AG09309 (cell line): ENCODE measurements around the gene DACH2.

Experiments
- DNase-seq: peaks from one replicate; pipeline ENCODE4 v3.0.0-alpha.2; 2010; ENCODE audit warnings: low read depth
- H3K4me3 ChIP-seq: 2 replicates; pipeline ENCODE4 v1.5.1; 2011; ENCODE audit warnings: mild to moderate bottlenecking, low read depth, low read length, moderate library complexity; ENCODE audit not compliant: control insufficient read depth
- CTCF ChIP-seq: IDR thresholded peaks from 2 replicates; pipeline ENCODE4 v1.5.1; 2011; ENCODE audit warnings: mild to moderate bottlenecking, low read depth, low read length, inconsistent platforms; ENCODE audit not compliant: insufficient read depth, control insufficient read depth; ENCODE audit errors: missing control alignments

Gene DACH2

GRCh38 chrX:86148024-86148511, at the start of gene DACH2:
DACH2 (plus strand) TSS chrX:86148451.
- no peak for TF ChIP-seq CTCF
- no peak for DNase-seq
- peak within 1 kb of the TSS; percentile 51 for H3K4me3 ChIP-seq

GRCh38 chrX:86102341-86102740, 45.9 kb upstream of the DACH2 start:
- DNase-seq = no peak
- H3K4me3 ChIP-seq = no peak overlapping the region
- TF ChIP-seq CTCF = no peak

GRCh38 chrX:86103061-86103460, 45.2 kb upstream of the DACH2 start:
- TF ChIP-seq CTCF = no peak
- no peak for DNase-seq
- H3K4me3 ChIP-seq = no peak overlapping the region

GRCh38 chrX:86104526-86104925, 43.7 kb upstream of the DACH2 start:
- TF ChIP-seq CTCF = no peak
- H3K4me3 ChIP-seq = no peak overlapping the region
- no peak for DNase-seq

GRCh38 chrX:86121916-86122315, 26.3 kb upstream of the DACH2 start:
- DNase-seq = no peak
- TF ChIP-seq CTCF = no peak
- H3K4me3 ChIP-seq = no peak overlapping the region

DNA sequence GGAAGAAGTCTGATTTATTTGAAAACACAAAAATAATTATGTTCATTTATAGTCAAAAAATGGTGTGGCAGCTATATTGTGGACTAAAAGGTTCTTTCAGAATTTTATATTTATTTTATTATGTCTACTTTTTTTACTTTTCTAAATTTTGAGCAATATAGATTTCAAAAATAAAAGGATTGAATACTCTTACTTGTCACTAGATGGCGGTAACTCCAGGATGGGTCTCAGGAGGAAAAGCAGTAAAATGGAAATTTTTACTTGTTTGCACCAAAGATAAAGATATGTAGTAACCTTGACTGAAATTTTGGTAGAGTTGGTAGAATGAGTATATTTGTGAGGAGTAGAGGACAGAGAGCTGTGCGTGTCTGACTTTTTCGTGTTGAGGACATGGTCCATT, 14.5 kb upstream of the DACH2 start:
- DNase-seq = no peak
- no peak overlapping the region for H3K4me3 ChIP-seq
- TF ChIP-seq CTCF = peak; percentile 57

DNA sequence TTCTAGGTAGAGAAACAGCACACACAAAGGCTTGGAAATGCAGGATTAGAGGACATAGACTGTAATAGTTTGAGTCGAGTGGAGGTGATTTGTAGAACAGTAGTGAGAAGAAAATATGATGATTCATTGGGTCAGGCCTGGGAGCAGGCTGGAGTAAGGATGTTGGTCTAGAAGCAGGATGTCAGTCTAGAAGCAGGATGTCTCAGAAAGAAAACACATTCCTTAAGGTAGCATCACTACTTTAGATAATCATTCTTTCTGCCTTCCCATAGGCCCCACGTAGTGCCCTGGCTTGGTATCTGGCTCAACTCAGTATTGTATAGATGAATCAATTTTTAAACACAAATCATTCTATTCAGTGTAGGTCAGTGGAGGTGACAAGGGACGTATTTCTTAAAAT, 11.2 kb upstream of the DACH2 start:
- no peak for TF ChIP-seq CTCF
- no peak overlapping the region for H3K4me3 ChIP-seq
- no peak for DNase-seq
